AG20443 (cell line): ENCODE data around the gene MYCT1.

Experiments used
- DNase-seq: peaks from one replicate; pipeline ENCODE4 v3.0.0; 2012; ENCODE audit warnings: low spot score, mixed read lengths

MYCT1 gene

DNA sequence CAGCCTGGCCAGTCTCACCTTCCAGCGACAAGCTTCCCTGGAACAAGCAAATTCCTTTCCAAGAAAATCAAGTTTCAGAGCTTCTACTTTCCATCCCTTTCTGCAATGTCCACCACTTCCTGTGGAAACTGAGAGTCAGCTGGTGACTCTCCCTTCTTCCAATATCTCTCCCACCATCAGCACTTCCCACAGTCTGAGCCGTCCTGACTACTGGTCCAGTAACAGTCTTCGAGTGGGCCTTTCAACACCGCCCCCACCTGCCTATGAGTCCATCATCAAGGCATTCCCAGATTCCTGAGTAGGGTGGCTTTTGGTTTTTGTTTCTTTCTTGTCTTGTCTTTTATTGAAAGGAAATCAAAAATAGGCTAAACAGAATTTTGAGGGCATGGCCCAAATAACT, 24.3 kb downstream of the MYCT1 start:
- DNase-seq, result no peak

DNA sequence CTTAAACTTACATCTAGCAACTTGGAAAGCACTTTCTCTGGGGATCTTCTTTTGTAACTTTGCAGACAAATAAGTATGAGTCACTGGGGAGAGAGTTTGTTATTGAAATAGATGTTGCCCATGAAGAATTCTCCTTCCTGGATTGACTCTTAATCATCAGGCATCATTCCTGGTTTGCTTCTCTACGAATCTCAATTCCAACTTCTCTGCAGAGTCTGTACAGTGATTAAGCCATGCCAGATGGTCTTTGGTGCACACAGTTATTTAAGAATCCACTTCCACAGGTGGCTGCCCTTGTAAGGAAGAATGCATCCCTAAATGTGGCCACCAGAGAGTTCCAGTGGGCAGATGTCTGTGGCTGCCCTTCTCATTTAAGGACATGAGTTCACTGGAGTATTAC, 25.7 kb downstream of the MYCT1 start:
- DNase-seq, result peak; percentile 48

GRCh38 chr6:152726313-152726712, 28.6 kb downstream of the MYCT1 start:
- no peak for DNase-seq

DNA sequence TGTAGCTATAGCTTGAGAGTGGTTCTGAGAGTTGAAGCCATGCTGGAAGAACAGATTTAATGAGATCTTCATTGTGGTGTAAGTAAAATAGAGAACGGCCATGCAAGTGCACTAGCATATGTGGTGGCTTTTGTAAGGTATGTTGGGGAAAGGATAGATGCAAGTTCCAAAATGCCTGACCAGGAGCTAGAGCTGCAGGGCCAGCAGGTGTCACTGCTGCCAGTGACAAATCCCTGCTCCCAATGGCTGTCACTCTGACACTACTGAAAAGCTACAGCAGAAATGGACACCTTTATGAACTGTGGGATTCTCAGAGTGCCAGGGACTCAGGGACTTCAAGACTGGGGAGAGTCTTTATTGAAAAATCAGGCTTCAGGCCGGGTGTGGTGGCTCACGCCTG, 29.8 kb downstream of the MYCT1 start:
- no peak for DNase-seq

GRCh38 chr6:152734630-152735029, 36.9 kb downstream of the MYCT1 start:
- DNase-seq, result no peak

DNA sequence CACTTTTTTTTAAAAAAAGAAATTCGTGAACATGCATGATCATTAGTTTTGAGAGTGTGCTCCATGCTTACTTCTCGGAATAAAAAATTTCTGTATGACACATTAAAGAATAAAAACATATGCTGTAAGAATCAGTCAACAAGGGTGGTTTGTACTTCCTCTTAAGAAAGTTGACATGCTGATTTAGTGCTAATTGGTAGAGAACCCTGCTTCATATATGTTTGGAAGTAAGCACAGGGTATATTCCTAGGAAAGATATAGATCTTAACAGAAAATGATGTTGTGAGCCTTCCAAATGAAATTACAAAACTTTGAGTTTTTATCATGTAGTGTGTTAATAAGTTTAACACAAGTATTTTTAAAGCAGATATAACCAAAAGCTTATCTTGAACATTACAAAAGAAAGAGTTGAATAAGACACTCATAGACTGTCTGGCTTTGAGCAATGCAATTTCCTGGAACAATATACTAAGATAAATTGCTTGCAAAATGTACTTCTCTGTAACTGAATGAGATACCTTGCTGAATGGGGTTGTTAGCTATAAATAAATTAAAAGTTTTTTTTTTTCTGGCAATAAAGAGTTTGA, 39.1 kb downstream of the MYCT1 start:
- no peak for DNase-seq

GRCh38 chr6:152745509-152746171, 47.9 kb downstream of the MYCT1 start:
- DNase-seq, result no peak

- peak; percentile 13 for DNase-seq
Measured at GRCh38 chr6:152746172-152746553, 48.5 kb downstream of the MYCT1 start.

- DNase-seq, result no peak
Measured at GRCh38 chr6:152748843-152749242, 51.1 kb downstream of the MYCT1 start.

- no peak for DNase-seq
Measured at GRCh38 chr6:152749336-152749735, 51.6 kb downstream of the MYCT1 start.

GRCh38 chr6:152750694-152751093, 53.0 kb downstream of the MYCT1 start, which contains the start of gene VIP:
Gene VIP, plus strand, starts transcription at chr6:152750797. Its CDS starts 1,381 bp downstream, at chr6:152752178.
- peak; percentile 54 for DNase-seq

GRCh38 chr6:152765331-152765730, 67.6 kb downstream of the MYCT1 start:
- DNase-seq, result no peak

DNA sequence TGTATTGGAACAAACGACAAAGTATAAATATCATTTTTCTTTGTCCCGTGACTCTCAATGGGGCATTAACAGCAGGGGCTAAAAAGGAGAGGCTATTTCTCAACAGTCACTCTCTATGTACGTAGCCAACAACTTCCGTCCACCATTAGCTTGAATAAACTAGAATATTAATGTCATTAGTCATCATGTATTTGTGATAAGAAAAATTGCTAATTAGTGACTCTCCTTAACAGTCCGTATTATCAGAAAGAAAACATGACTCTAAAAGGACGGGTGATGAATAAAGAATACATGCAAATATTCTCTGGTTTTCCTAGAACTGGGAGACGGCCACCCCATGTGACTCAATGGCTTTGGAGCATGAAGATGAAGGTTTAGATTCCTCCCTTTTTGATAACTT, 71.5 kb downstream of the MYCT1 start:
- no peak for DNase-seq

GRCh38 chr6:152769993-152770392, 72.3 kb downstream of the MYCT1 start:
- DNase-seq, result no peak

DNA sequence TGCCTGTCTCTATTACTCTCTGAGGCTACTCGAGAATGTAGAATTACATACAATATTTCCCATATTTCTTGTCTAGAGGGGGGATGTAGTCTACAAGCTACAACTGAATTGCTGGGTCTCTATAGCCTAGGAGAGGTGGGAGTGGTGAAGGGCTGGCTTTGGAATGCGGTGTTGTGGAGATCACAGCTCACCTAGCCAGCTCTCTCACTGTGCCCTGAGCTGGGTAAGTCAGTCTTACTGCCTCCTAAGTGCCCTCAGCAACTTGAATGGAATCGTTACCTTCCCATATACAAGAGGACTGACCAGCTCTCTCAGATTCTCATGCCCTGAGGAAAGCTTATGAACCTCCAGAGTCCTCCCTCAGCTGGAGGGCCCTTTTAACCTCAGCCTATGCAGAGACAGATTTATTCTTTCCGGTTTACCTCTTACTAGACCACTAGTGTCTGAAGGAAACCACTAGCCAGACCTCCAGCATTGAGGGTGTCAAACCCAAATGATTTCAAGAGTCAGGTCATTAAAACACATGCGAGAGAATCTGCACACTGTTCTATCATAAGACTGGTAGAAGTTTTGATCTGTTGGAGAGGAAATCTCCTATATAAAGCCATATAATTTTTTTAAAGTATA, 73.5 kb downstream of the MYCT1 start:
- no peak for DNase-seq
